ENCODE measurements around the gene NNT.
"Not testable (repeated sequence)": the region's sequence is repeated elsewhere in the genome, so short reads cannot be mapped to it uniquely, and the experiment has no call there.

DNA sequence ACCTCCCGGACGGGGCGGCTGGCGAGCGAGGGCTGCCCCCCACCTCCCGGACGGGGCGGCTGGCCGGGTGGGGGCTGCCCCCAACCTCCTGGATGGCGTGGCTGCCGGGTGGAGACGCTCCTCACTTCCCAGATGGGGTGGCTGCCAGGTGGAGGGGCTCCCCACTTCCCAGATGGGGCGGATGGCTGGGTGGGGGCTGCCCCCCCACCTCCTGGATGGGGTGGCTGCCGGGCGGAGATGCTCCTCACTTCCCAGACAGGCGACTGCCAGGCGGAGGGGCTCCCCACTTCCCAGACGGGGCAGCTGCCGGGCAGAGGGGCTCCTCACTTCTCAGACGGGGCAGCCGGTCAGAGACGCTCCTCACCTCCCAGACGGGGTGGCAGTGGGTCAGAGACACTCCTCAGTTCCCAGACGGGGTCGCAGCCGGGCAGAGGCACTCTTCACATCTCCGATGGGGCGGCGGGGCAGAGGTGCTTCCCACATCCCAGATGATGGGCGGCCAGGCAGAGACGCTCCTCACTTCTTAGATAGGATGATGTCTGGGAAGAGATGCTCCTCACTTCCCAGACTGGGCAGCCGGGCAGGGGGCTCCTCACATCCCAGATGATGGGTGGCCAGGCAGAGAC is 143.1 kb downstream of the NNT start:
- not testable (repeated sequence) for TF ChIP-seq CTCF (IDR thresholded peaks at IDR 0.05; ENCODE audit: low read depth, low read length); POLR2A (IDR thresholded peaks at IDR 0.05; ENCODE audit: extremely low read depth, insufficient read length); MYC (IDR thresholded peaks at IDR 0.05; ENCODE audit: low read depth, low read length)
- TF ChIP-seq, protein P1, sequence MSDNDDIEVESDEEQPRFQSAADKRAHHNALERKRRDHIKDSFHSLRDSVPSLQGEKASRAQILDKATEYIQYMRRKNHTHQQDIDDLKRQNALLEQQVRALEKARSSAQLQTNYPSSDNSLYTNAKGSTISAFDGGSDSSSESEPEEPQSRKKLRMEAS (IDR thresholded peaks at IDR 0.05; ENCODE audit: low read depth, low read length) = not testable (repeated sequence)

Data from NB4 (cell line).